ENCODE data around the gene THSD7A. TPM values are rescaled to one million over a fixed set of nuclear protein-coding genes. Genes with fewer than 3 reads are reported as not detected.

The THSD7A gene
- total RNA-seq, 1 donor from 2014 or later: 0.28 TPM

DNA sequence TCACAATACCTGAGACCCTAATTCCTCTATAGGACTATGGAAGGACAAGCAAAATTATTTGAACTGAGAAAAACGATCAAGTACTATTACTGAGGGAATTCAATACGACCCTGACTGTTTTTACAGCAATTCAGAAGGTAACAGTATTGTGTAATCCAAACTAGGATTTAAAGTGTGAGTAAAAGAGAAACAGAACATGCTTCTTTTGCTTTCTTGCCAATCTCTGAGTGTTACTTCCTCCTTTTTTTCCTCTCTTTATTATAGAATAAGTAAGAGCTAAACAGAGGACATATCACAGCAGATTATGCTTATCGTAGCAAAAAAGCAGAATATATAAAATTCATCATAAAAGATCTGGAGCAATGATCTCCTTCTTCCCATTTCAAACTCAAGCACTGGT is 292.1 kb downstream of the THSD7A start:
- Mint-ChIP-seq H3K9me3 (peaks cover 3% of the 10 kb centered on the region), H3K36me3 (peaks cover 12% of the 10 kb centered on the region), H3K4me3 (no peak overlapping the region), H3K27me3 (ENCODE audit: insufficient read depth, low read depth) (peaks cover 2% of the 10 kb centered on the region), H3K4me1 (peaks cover 4% of the 10 kb centered on the region), H3K27ac (no peak overlapping the region)
- Histone ChIP-seq H3F3A (ENCODE audit: low read depth) (no peaks in the 10 kb centered on the region), H3K27me3 (no peaks in the 10 kb centered on the region), H2AFZ (replicated peaks) (no peak overlapping the region), H3K4me3 (no peak overlapping the region), H3K9ac (no peak overlapping the region), H3K79me2 (ENCODE audit: low read depth) (no peaks in the 10 kb centered on the region), H3K4me1 (no peaks in the 10 kb centered on the region), H3K9me3 (ENCODE audit: low read depth) (no peaks in the 10 kb centered on the region), H3K4me2 (no peak overlapping the region), H3K36me3 (no peaks in the 10 kb centered on the region), H3K27ac (no peak overlapping the region), H4K20me1 (ENCODE audit: low read depth) (no peaks in the 10 kb centered on the region)
- DNase-seq (ENCODE audit: low spot score): no peak
- TF ChIP-seq EZH2 (IDR thresholded peaks at IDR 0.05) (no peak), EZH2phosphoT487 (IDR thresholded peaks at IDR 0.05) (no peak)
- TF ChIP-seq, protein P1, sequence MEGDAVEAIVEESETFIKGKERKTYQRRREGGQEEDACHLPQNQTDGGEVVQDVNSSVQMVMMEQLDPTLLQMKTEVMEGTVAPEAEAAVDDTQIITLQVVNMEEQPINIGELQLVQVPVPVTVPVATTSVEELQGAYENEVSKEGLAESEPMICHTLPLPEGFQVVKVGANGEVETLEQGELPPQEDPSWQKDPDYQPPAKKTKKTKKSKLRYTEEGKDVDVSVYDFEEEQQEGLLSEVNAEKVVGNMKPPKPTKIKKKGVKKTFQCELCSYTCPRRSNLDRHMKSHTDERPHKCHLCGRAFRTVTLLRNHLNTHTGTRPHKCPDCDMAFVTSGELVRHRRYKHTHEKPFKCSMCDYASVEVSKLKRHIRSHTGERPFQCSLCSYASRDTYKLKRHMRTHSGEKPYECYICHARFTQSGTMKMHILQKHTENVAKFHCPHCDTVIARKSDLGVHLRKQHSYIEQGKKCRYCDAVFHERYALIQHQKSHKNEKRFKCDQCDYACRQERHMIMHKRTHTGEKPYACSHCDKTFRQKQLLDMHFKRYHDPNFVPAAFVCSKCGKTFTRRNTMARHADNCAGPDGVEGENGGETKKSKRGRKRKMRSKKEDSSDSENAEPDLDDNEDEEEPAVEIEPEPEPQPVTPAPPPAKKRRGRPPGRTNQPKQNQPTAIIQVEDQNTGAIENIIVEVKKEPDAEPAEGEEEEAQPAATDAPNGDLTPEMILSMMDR (IDR thresholded peaks at IDR 0.05): no peak

DNA sequence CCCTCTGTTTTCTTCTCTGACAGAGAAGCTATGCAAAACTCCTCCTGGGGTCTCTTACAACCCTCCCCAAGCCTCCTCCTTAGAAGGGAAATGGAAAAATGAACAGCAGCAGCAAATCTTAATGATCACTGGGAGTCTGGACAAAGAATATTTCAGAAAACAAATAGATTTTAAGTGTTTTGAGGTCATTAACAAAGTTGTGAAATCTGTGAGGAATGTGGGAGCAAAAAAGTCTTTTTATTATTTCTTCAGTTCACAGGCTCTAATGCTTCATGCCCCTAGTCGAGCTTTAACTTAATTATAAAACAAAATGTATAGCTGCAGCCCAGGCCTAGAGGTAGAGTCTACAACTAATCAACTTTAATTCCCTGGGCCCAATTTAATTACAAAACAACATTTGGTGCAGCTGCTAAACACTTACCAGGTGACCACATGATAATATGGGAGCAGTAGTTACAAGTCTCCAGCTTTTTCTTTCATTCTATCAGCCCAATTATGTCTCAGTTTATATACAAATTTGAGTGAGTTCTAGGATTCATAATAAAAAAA is 293.2 kb downstream of the THSD7A start:
- no peak for DNase-seq (ENCODE audit: low spot score)
- TF ChIP-seq, protein P1 (IDR thresholded peaks at IDR 0.05): no peak
- no peak for TF ChIP-seq EZH2 (IDR thresholded peaks at IDR 0.05)
- TF ChIP-seq EZH2phosphoT487 (IDR thresholded peaks at IDR 0.05): no peak
- Mint-ChIP-seq H3K4me3 (no peak overlapping the region), H3K4me1 (peaks cover 4% of the 10 kb centered on the region), H3K36me3 (peaks cover 12% of the 10 kb centered on the region), H3K27me3 (ENCODE audit: insufficient read depth, low read depth) (peaks cover 2% of the 10 kb centered on the region), H3K27ac (no peak overlapping the region), H3K9me3 (peaks cover 3% of the 10 kb centered on the region)
- peak overlapping the region; percentile 7 for H2AFZ ChIP-seq (replicated peaks)
- H3K4me3 ChIP-seq: no peak overlapping the region
- no peaks in the 10 kb centered on the region for H3K9me3 ChIP-seq (ENCODE audit: low read depth)
- H3K4me2 ChIP-seq: no peak overlapping the region
- H3K36me3 ChIP-seq: no peaks in the 10 kb centered on the region
- no peaks in the 10 kb centered on the region for H3F3A ChIP-seq (ENCODE audit: low read depth)
- H3K9ac ChIP-seq: no peak overlapping the region
- H3K79me2 ChIP-seq (ENCODE audit: low read depth): no peaks in the 10 kb centered on the region
- H3K27ac ChIP-seq: no peak overlapping the region
- no peaks in the 10 kb centered on the region for H4K20me1 ChIP-seq (ENCODE audit: low read depth)
- H3K27me3 ChIP-seq: no peaks in the 10 kb centered on the region
- H3K4me1 ChIP-seq: no peaks in the 10 kb centered on the region

GRCh38 chr7:11533229-11533820 is 298.7 kb downstream of the THSD7A start:
- Histone ChIP-seq H3K4me1 (no peaks in the 10 kb centered on the region), H3K4me2 (no peak overlapping the region), H3K36me3 (no peaks in the 10 kb centered on the region), H2AFZ (replicated peaks) (peak overlapping the region; percentile 26), H3K27ac (no peak overlapping the region), H3F3A (ENCODE audit: low read depth) (no peaks in the 10 kb centered on the region), H4K20me1 (ENCODE audit: low read depth) (no peaks in the 10 kb centered on the region), H3K9me3 (ENCODE audit: low read depth) (no peaks in the 10 kb centered on the region), H3K27me3 (no peaks in the 10 kb centered on the region), H3K79me2 (ENCODE audit: low read depth) (no peaks in the 10 kb centered on the region), H3K4me3 (no peak overlapping the region), H3K9ac (no peak overlapping the region)
- no peak for DNase-seq (ENCODE audit: low spot score)
- Mint-ChIP-seq H3K27me3 (ENCODE audit: insufficient read depth, low read depth) (no peaks in the 10 kb centered on the region), H3K36me3 (peaks cover 12% of the 10 kb centered on the region), H3K4me1 (peaks cover 5% of the 10 kb centered on the region), H3K4me3 (no peak overlapping the region), H3K27ac (no peak overlapping the region), H3K9me3 (no peaks in the 10 kb centered on the region)
- TF ChIP-seq, protein P1 (IDR thresholded peaks at IDR 0.05): no peak
- TF ChIP-seq EZH2 (IDR thresholded peaks at IDR 0.05) (no peak), EZH2phosphoT487 (IDR thresholded peaks at IDR 0.05) (no peak)

Measured in neural progenitor cell (in vitro differentiated cells).